Measurements from ENCODE around the gene GPR161.

The GPR161 gene

DNA sequence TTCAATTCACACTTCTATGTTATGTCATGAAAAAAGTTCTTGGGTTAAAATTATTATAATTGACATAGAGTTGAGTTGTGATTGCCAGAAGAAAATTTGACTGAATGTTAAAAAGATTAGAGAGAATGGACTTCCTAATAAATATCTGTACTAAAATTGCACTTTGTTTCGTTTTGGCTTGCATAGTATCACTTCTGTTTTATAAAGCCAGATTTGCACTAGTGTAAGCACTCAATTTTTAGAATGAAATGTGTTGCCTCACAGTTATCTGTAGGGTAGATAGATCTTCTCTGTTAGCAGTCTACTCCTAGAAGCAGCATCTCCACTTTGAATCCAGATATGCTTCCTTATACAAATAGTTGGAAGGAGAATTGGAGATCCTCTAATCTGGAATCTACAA is 104.7 kb downstream of the GPR161 start:
- Histone ChIP-seq H3K4me2 (ENCODE audit: low read length) (no peak overlapping the region), H3K27ac (ENCODE audit: low read depth, low read length, poor library complexity, severe bottlenecking) (no peak overlapping the region), H3K79me2 (ENCODE audit: insufficient read depth, low read length) (no peaks in the 10 kb centered on the region), H3K9me3 (ENCODE audit: low read length) (no peaks in the 10 kb centered on the region), H3K9ac (ENCODE audit: low read length) (no peak overlapping the region), H3K27me3 (ENCODE audit: insufficient read depth, low read length) (no peaks in the 10 kb centered on the region), H3K36me3 (ENCODE audit: insufficient read depth, low read length) (peaks cover 6% of the 10 kb centered on the region; the same call in 1 of the 2 replicates), H3K4me3 (ENCODE audit: low read depth, low read length, poor library complexity, severe bottlenecking) (no peak overlapping the region), H2AFZ (ENCODE audit: low read length) (no peak overlapping the region), H3K9me2 (ENCODE audit: low read depth, low read length) (no peaks in the 10 kb centered on the region; the same call in 1 of the 2 replicates), H3F3A (ENCODE audit: insufficient read depth, low read length) (no peaks in the 10 kb centered on the region), H3K4me1 (ENCODE audit: insufficient read depth, low read length, severe bottlenecking) (no peaks in the 10 kb centered on the region), H4K20me1 (ENCODE audit: insufficient read depth, low read length) (no peaks in the 10 kb centered on the region)
- TF ChIP-seq, protein P1, sequence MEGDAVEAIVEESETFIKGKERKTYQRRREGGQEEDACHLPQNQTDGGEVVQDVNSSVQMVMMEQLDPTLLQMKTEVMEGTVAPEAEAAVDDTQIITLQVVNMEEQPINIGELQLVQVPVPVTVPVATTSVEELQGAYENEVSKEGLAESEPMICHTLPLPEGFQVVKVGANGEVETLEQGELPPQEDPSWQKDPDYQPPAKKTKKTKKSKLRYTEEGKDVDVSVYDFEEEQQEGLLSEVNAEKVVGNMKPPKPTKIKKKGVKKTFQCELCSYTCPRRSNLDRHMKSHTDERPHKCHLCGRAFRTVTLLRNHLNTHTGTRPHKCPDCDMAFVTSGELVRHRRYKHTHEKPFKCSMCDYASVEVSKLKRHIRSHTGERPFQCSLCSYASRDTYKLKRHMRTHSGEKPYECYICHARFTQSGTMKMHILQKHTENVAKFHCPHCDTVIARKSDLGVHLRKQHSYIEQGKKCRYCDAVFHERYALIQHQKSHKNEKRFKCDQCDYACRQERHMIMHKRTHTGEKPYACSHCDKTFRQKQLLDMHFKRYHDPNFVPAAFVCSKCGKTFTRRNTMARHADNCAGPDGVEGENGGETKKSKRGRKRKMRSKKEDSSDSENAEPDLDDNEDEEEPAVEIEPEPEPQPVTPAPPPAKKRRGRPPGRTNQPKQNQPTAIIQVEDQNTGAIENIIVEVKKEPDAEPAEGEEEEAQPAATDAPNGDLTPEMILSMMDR (IDR thresholded peaks at IDR 0.05; ENCODE audit: low read length) = no peak
- TF ChIP-seq EZH2 (IDR thresholded peaks at IDR 0.05; ENCODE audit: borderline replicate concordance, low read length) = no peak

DNA sequence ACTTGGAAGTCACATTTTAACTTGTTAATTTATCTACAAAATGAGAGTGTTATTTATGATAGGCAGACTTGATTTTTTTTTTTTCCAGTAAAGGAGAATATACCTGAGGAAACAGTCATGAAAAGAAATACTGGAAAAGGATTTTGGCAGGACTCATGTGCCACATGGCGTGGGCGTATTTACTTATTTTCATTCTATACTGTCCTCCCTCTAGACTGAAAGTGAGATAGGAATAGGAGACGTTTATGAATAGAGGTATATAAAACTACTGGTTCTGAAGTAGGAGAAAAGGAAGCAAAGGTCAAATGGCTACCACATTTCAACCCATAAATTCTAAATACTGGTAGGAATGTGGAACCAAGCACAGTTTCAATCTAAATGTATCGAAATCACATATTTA is 105.1 kb downstream of the GPR161 start:
- no peaks in the 10 kb centered on the region for H4K20me1 ChIP-seq (ENCODE audit: insufficient read depth, low read length)
- no peak overlapping the region for H2AFZ ChIP-seq (ENCODE audit: low read length)
- H3K36me3 ChIP-seq (ENCODE audit: insufficient read depth, low read length) = peaks cover 9% of the 10 kb centered on the region; the same call in 1 of the 2 replicates
- H3K27me3 ChIP-seq (ENCODE audit: insufficient read depth, low read length) = no peaks in the 10 kb centered on the region
- TF ChIP-seq, protein P1 (IDR thresholded peaks at IDR 0.05; ENCODE audit: low read length) = no peak
- no peak for TF ChIP-seq EZH2 (IDR thresholded peaks at IDR 0.05; ENCODE audit: borderline replicate concordance, low read length)
- H3K4me1 ChIP-seq (ENCODE audit: insufficient read depth, low read length, severe bottlenecking) = no peaks in the 10 kb centered on the region
- H3K79me2 ChIP-seq (ENCODE audit: insufficient read depth, low read length) = no peaks in the 10 kb centered on the region
- H3K4me3 ChIP-seq (ENCODE audit: low read depth, low read length, poor library complexity, severe bottlenecking) = no peak overlapping the region
- no peaks in the 10 kb centered on the region for H3K9me3 ChIP-seq (ENCODE audit: low read length)
- H3F3A ChIP-seq (ENCODE audit: insufficient read depth, low read length) = no peaks in the 10 kb centered on the region
- no peak overlapping the region for H3K9ac ChIP-seq (ENCODE audit: low read length)
- no peak overlapping the region for H3K4me2 ChIP-seq (ENCODE audit: low read length)
- H3K9me2 ChIP-seq (ENCODE audit: low read depth, low read length) = no peaks in the 10 kb centered on the region; the same call in 1 of the 2 replicates
- no peak overlapping the region for H3K27ac ChIP-seq (ENCODE audit: low read depth, low read length, poor library complexity, severe bottlenecking)

DNA sequence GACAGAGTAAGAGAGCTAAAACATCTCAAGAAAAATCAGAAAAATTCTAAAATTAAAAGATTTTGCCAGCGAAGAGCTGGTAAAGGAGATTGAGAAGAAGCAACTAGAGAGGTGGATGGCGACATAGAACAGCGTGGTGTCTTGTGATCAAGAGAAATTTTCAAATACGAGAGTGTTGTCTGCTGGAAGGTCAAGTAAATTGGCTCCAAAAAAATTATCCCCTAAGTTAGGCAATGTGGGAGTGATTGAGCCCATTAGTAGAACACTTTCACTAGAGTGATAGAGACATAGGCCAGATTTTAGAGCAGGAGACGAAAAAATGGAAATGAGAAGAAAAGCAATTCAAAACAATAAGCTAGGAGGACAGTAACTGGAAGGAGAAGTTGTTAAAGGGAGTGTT is 105.5 kb downstream of the GPR161 start:
- Histone ChIP-seq H2AFZ (ENCODE audit: low read length) (no peak overlapping the region), H3K9me3 (ENCODE audit: low read length) (no peaks in the 10 kb centered on the region), H3K4me1 (ENCODE audit: insufficient read depth, low read length, severe bottlenecking) (no peaks in the 10 kb centered on the region), H3K27ac (ENCODE audit: low read depth, low read length, poor library complexity, severe bottlenecking) (no peak overlapping the region), H3K9ac (ENCODE audit: low read length) (no peak overlapping the region), H3K4me2 (ENCODE audit: low read length) (no peak overlapping the region), H3F3A (ENCODE audit: insufficient read depth, low read length) (no peaks in the 10 kb centered on the region), H3K4me3 (ENCODE audit: low read depth, low read length, poor library complexity, severe bottlenecking) (no peak overlapping the region), H4K20me1 (ENCODE audit: insufficient read depth, low read length) (no peaks in the 10 kb centered on the region), H3K79me2 (ENCODE audit: insufficient read depth, low read length) (no peaks in the 10 kb centered on the region), H3K9me2 (ENCODE audit: low read depth, low read length) (no peaks in the 10 kb centered on the region; the same call in 1 of the 2 replicates), H3K36me3 (ENCODE audit: insufficient read depth, low read length) (peaks cover 9% of the 10 kb centered on the region; the same call in 1 of the 2 replicates), H3K27me3 (ENCODE audit: insufficient read depth, low read length) (no peaks in the 10 kb centered on the region)
- TF ChIP-seq EZH2 (IDR thresholded peaks at IDR 0.05; ENCODE audit: borderline replicate concordance, low read length) = no peak
- TF ChIP-seq, protein P1 (IDR thresholded peaks at IDR 0.05; ENCODE audit: low read length) = no peak
